Endothelial cell of umbilical vein (primary cell): ENCODE results near the gene WDR27.

Experiments used
- CTCF ChIP-seq, 2 donors: IDR thresholded peaks; 1 replicate in 1 of 2; 2 replicates in 1 of 2; pipeline ENCODE4 v1.5.1; 2011; ENCODE audit warnings: low read length in 2 of 2, mild to moderate bottlenecking in 2 of 2, moderate library complexity in 2 of 2, control low read depth in 1 of 2, inconsistent platforms in 1 of 2, low read depth in 1 of 2; ENCODE audit not compliant: insufficient read depth in 1 of 2; ENCODE audit errors: extremely low read depth in 1 of 2
- EZH2 ChIP-seq: IDR thresholded peaks from 2 replicates; pipeline ENCODE4 v1.6.1; 2012; ENCODE audit warnings: borderline replicate concordance, low read depth, mild to moderate bottlenecking, moderate library complexity, low read length, inconsistent platforms; ENCODE audit not compliant: severe bottlenecking
- JUN ChIP-seq: IDR thresholded peaks from 2 replicates; pipeline ENCODE4 v1.6.1; 2011; ENCODE audit warnings: borderline replicate concordance, low read depth; ENCODE audit not compliant: insufficient read length, insufficient read depth
- MAX ChIP-seq: IDR thresholded peaks from 2 replicates; pipeline ENCODE4 v1.6.1; 2011; ENCODE audit not compliant: insufficient read depth, insufficient read length
- MYC ChIP-seq: IDR thresholded peaks from one replicate; pipeline ENCODE4 v1.6.1; 2011; ENCODE audit warnings: mild to moderate bottlenecking, low read depth, low read length
- POLR2A ChIP-seq: IDR thresholded peaks from 2 replicates; pipeline ENCODE4 v1.6.1; 2012; ENCODE audit warnings: low read depth, mild to moderate bottlenecking, control low read depth, low read length
- POLR2AphosphoS5 ChIP-seq: IDR thresholded peaks from 2 replicates; pipeline ENCODE4 v1.6.1; 2012; ENCODE audit warnings: low read depth, mild to moderate bottlenecking, control low read depth, low read length, moderate library complexity; ENCODE audit not compliant: insufficient read depth

- TF ChIP-seq CTCF (IDR thresholded peaks at IDR 0.05; ENCODE audit: extremely low read depth in 1 of 2, insufficient read depth in 1 of 2, low read depth in 1 of 2, low read length in 2 of 2) (no peak), EZH2 (no peak), MYC (no peak), POLR2A (no peak), JUN (no peak), POLR2AphosphoS5 (no peak), MAX (no peak)
These were observed 113.9 kb downstream of the WDR27 start for GRCh38 chr6:169587975-169588374.
